Natural killer cell (primary cell): ENCODE measurements around the gene PDE11A. TPM values are rescaled to one million over a fixed set of nuclear protein-coding genes. Genes with fewer than 3 reads are reported as not detected.

ENCODE experiments used
- ATAC-seq, 3 donors: fragments of 150-1000 bp in 2 of 3; fragments of 200-7000 bp in 1 of 3; cut with Tn5 transposase; 1 replicate in 1 of 3; 2 replicates in 2 of 3; pipeline ENCODE4 v1.10.0; 2021; ENCODE audit warnings: mild to moderate bottlenecking in 2 of 3, moderate library complexity in 2 of 3
- DNase-seq, 2 donors: peaks; one replicate each; pipeline versions ENCODE4 v3.0.0 to v3.0.0-alpha.2; 2013 to 2021; ENCODE audit warnings: mixed read lengths in 1 of 2
- H3K27ac ChIP-seq: one replicate; pipeline ENCODE4 v1.5.1; 2013; ENCODE audit warnings: mild to moderate bottlenecking, low read length
- H3K27me3 ChIP-seq: one replicate; pipeline ENCODE4 v1.6.1; 2013; ENCODE audit warnings: low read length; ENCODE audit not compliant: control insufficient read depth, insufficient read depth
- H3K36me3 ChIP-seq: one replicate; pipeline ENCODE4 v1.6.1; 2013; ENCODE audit warnings: low read length; ENCODE audit not compliant: control insufficient read depth, insufficient read depth
- H3K4me1 ChIP-seq: one replicate; pipeline ENCODE4 v1.6.1; 2013; ENCODE audit warnings: low read length; ENCODE audit not compliant: control insufficient read depth, insufficient read depth
- H3K4me3 ChIP-seq: one replicate; pipeline ENCODE4 v1.5.1; 2013; ENCODE audit warnings: low read length
- H3K9me3 ChIP-seq: one replicate; pipeline ENCODE4 v1.6.1; 2013; ENCODE audit warnings: low read length; ENCODE audit not compliant: control insufficient read depth, insufficient read depth
- H3K27ac Mint-ChIP-seq, 2 donors: one replicate each; pipeline ENCODE4 v1.8.0; 2022; ENCODE audit warnings: mild to moderate bottlenecking in 2 of 2, mixed read lengths in 2 of 2, moderate library complexity in 1 of 2
- H3K27me3 Mint-ChIP-seq, 2 donors: one replicate each; pipeline ENCODE4 v1.8.0; 2022; ENCODE audit warnings: low read depth in 2 of 2, mixed read lengths in 2 of 2
- H3K36me3 Mint-ChIP-seq: one replicate; pipeline ENCODE4 v1.8.0; 2022; ENCODE audit warnings: mixed read lengths
- H3K4me1 Mint-ChIP-seq, 2 donors: one replicate each; pipeline ENCODE4 v1.8.0; 2022; ENCODE audit warnings: mixed read lengths in 2 of 2
- H3K4me3 Mint-ChIP-seq: one replicate; pipeline ENCODE4 v1.8.0; 2022; ENCODE audit warnings: mild to moderate bottlenecking, moderate library complexity, mixed read lengths
- H3K9me3 Mint-ChIP-seq, 2 donors: one replicate each; pipeline ENCODE4 v1.8.0; 2022; ENCODE audit warnings: mixed read lengths in 2 of 2
- CTCF ChIP-seq: fragments of 200-600 bp; IDR thresholded peaks from one replicate; pipeline ENCODE4 v1.8.0; 2022; ENCODE audit warnings: antibody characterized with exemption
- WGBS: methylation state at CpG from one replicate; pipeline ENCODE4 v1.1.7; 2013; ENCODE audit warnings: missing lambda C conversion rate; ENCODE audit not compliant: insufficient coverage; 5-methylcytosine and 5-hydroxymethylcytosine counted together
- intact Hi-C: fragments of 100-400 bp; cut with micrococcal nuclease; formaldehyde crosslinking; loops from one replicate; pipeline ENCODE4 v1.14.2; 2022
- total RNA-seq, 4 donors: library from RNA; stranded (reverse); fragments of 120-200 nt in 1 of 4; gene quantifications; one replicate each; pipeline versions ENCODE4 v1.2.3 to v1.2.4, GENCODE V29; 2013 to 2022

PDE11A gene
- total RNA-seq, 3 donors from 2014 or later (not counting 1 experiment from before 2014, with no cell fraction given) = not detected

GRCh38 chr2:177641331-177641730, 431.2 kb downstream of the PDE11A start:
- H3K36me3 Mint-ChIP-seq = no peaks in the 10 kb centered on the region
- H3K4me1 Mint-ChIP-seq = no peaks in the 10 kb centered on the region
- H3K27me3 Mint-ChIP-seq = peaks cover 11 to 23% of the 10 kb centered on the region in 2 donors
- no peak for ATAC-seq
- no peak overlapping the region for H3K4me3 Mint-ChIP-seq
- H3K4me1 ChIP-seq = no peaks in the 10 kb centered on the region
- H3K27ac Mint-ChIP-seq = no peak overlapping the region
- H3K27ac ChIP-seq = no peak overlapping the region
- H3K4me3 ChIP-seq = no peak overlapping the region
- no CpG with 5 or more reads among the region's 2 CpGs for WGBS
- H3K9me3 Mint-ChIP-seq = no peaks in the 10 kb centered on the region
- H3K9me3 ChIP-seq = no peaks in the 10 kb centered on the region
- no peaks in the 10 kb centered on the region for H3K27me3 ChIP-seq
- H3K36me3 ChIP-seq = no peaks in the 10 kb centered on the region
- no peak for TF ChIP-seq CTCF
- intact Hi-C loops = no loop called here
- no peak for DNase-seq

GRCh38 chr2:177640423-177640822, 432.2 kb downstream of the PDE11A start:
- Histone ChIP-seq H3K27me3 (no peaks in the 10 kb centered on the region), H3K4me1 (no peaks in the 10 kb centered on the region), H3K9me3 (no peaks in the 10 kb centered on the region), H3K27ac (no peak overlapping the region), H3K36me3 (no peaks in the 10 kb centered on the region), H3K4me3 (no peak overlapping the region)
- Mint-ChIP-seq H3K27ac (no peak overlapping the region), H3K4me3 (no peak overlapping the region), H3K27me3 (peaks cover 11 to 23% of the 10 kb centered on the region in 2 donors), H3K36me3 (no peaks in the 10 kb centered on the region), H3K9me3 (no peaks in the 10 kb centered on the region), H3K4me1 (no peaks in the 10 kb centered on the region)
- intact Hi-C loops = no loop called here
- WGBS = 82% methylated on average over 3 of the region's 3 CpGs
- no peak for ATAC-seq
- no peak for TF ChIP-seq CTCF
- DNase-seq = no peak

- H3K27me3 Mint-ChIP-seq = peaks cover 11 to 23% of the 10 kb centered on the region in 2 donors
- no peak overlapping the region for H3K27ac Mint-ChIP-seq
- DNase-seq (no peak), ATAC-seq (no peak)
- Histone ChIP-seq H3K36me3 (no peaks in the 10 kb centered on the region), H3K4me3 (no peak overlapping the region), H3K4me1 (no peaks in the 10 kb centered on the region), H3K9me3 (no peaks in the 10 kb centered on the region), H3K27ac (no peak overlapping the region), H3K27me3 (no peaks in the 10 kb centered on the region)
- H3K36me3 Mint-ChIP-seq = no peaks in the 10 kb centered on the region
- no peaks in the 10 kb centered on the region for H3K4me1 Mint-ChIP-seq
- intact Hi-C loops = no loop called here
- 86% methylated on average over 2 of the region's 2 CpGs for WGBS
- no peaks in the 10 kb centered on the region for H3K9me3 Mint-ChIP-seq
- TF ChIP-seq CTCF = no peak
- no peak overlapping the region for H3K4me3 Mint-ChIP-seq
These were observed 433.2 kb downstream of the PDE11A start for GRCh38 chr2:177639262-177639914.

GRCh38 chr2:177638507-177638906, 434.1 kb downstream of the PDE11A start:
- WGBS = 83% methylated on average over 1 of the region's 1 CpG
- no peaks in the 10 kb centered on the region for H3K4me1 ChIP-seq
- intact Hi-C loops = no loop called here
- H3K9me3 ChIP-seq = no peaks in the 10 kb centered on the region
- ATAC-seq (no peak), DNase-seq (no peak)
- no peak overlapping the region for H3K4me3 Mint-ChIP-seq
- H3K27me3 ChIP-seq = no peaks in the 10 kb centered on the region
- H3K27me3 Mint-ChIP-seq = peaks cover 14 to 23% of the 10 kb centered on the region in 2 donors
- no peaks in the 10 kb centered on the region for H3K36me3 ChIP-seq
- H3K9me3 Mint-ChIP-seq = no peaks in the 10 kb centered on the region
- no peak overlapping the region for H3K4me3 ChIP-seq
- no peak for TF ChIP-seq CTCF
- H3K27ac ChIP-seq = no peak overlapping the region
- no peaks in the 10 kb centered on the region for H3K36me3 Mint-ChIP-seq
- H3K4me1 Mint-ChIP-seq = no peaks in the 10 kb centered on the region
- H3K27ac Mint-ChIP-seq = no peak overlapping the region
